OCI-LY1 (cell line): ENCODE data around the gene OSTF1.

Experiments used
- H2AFZ ChIP-seq: fragments of 200-600 bp; sonication (generic), shearing (Covaris generic); 2 replicates; pipeline ENCODE4 v1.6.0; 2014; ENCODE audit warnings: antibody characterized with exemption, mild to moderate bottlenecking, low read length
- H3F3A ChIP-seq: fragments of 200-600 bp; sonication (generic), shearing (Covaris generic); 2 replicates; pipeline ENCODE4 v1.6.0; 2014; ENCODE audit warnings: mild to moderate bottlenecking, antibody characterized with exemption, low read length, moderate library complexity; ENCODE audit not compliant: insufficient read depth
- H3K27ac ChIP-seq: fragments of 200-600 bp; sonication (generic); 2 replicates; pipeline ENCODE4 v1.5.1; 2014; ENCODE audit warnings: low read length, mixed run types, mild to moderate bottlenecking, low read depth; ENCODE audit not compliant: poor library complexity, severe bottlenecking
- H3K27me3 ChIP-seq: fragments of 200-600 bp; sonication (generic); 2 replicates; pipeline ENCODE4 v1.6.0; 2014; ENCODE audit warnings: antibody characterized with exemption, mild to moderate bottlenecking, low read length, moderate library complexity; ENCODE audit not compliant: insufficient read depth
- H3K36me3 ChIP-seq: fragments of 200-600 bp; sonication (generic); 2 replicates; pipeline ENCODE4 v1.6.1; 2014; ENCODE audit warnings: mild to moderate bottlenecking, antibody characterized with exemption, low read length, moderate library complexity, mixed read lengths; ENCODE audit not compliant: insufficient read depth
- H3K4me1 ChIP-seq: fragments of 200-600 bp; sonication (generic); 2 replicates; pipeline ENCODE4 v1.5.1; 2014; ENCODE audit warnings: mild to moderate bottlenecking, low read length, moderate library complexity; ENCODE audit not compliant: insufficient read depth, severe bottlenecking
- H3K4me2 ChIP-seq: fragments of 200-600 bp; sonication (generic), shearing (Covaris generic); 2 replicates; pipeline ENCODE4 v1.6.1; 2014; ENCODE audit warnings: low read length
- H3K4me3 ChIP-seq: fragments of 200-600 bp; sonication (generic); 2 replicates; pipeline ENCODE4 v1.5.1; 2014; ENCODE audit warnings: low read length, low read depth, mild to moderate bottlenecking, mixed read lengths; ENCODE audit not compliant: poor library complexity, severe bottlenecking
- H3K79me2 ChIP-seq: fragments of 200-600 bp; shearing (Covaris generic); 2 replicates; pipeline ENCODE4 v1.6.1; 2016; ENCODE audit warnings: mixed run types, low read length, mixed read lengths; ENCODE audit not compliant: insufficient read depth
- H3K9ac ChIP-seq: fragments of 200-600 bp; sonication (generic), shearing (Covaris generic); 2 replicates; pipeline ENCODE4 v1.6.1; 2014; ENCODE audit warnings: mild to moderate bottlenecking, low read length, mixed read lengths
- H3K9me2 ChIP-seq: fragments of 200-600 bp; sonication (generic), shearing (Covaris generic); 2 replicates; pipeline ENCODE4 v1.6.1; 2014; ENCODE audit warnings: low read depth, mild to moderate bottlenecking, low read length, mixed read lengths
- H3K9me3 ChIP-seq: fragments of 200-600 bp; shearing (Covaris generic); 2 replicates; pipeline ENCODE4 v1.6.1; 2014; ENCODE audit warnings: low read length, mixed read lengths
- H4K20me1 ChIP-seq: fragments of 200-600 bp; sonication (generic), shearing (Covaris generic); 2 replicates; pipeline ENCODE4 v1.6.0; 2016; ENCODE audit warnings: mild to moderate bottlenecking, low read length; ENCODE audit not compliant: insufficient read depth
- CTCF ChIP-seq: fragments of 200-600 bp; sonication (generic), shearing (Covaris generic); IDR thresholded peaks from 2 replicates; pipeline ENCODE4 v1.5.1; 2017; ENCODE audit warnings: mild to moderate bottlenecking, antibody characterized with exemption, low read length, moderate library complexity, mixed read lengths
- EZH2 ChIP-seq: fragments of 200-600 bp; sonication (generic), shearing (Covaris generic); IDR thresholded peaks from 2 replicates; pipeline ENCODE4 v1.8.0; 2017; ENCODE audit warnings: borderline replicate concordance, mixed run types, mild to moderate bottlenecking, antibody characterized with exemption, low read length, moderate library complexity, mixed read lengths

OSTF1 gene

DNA sequence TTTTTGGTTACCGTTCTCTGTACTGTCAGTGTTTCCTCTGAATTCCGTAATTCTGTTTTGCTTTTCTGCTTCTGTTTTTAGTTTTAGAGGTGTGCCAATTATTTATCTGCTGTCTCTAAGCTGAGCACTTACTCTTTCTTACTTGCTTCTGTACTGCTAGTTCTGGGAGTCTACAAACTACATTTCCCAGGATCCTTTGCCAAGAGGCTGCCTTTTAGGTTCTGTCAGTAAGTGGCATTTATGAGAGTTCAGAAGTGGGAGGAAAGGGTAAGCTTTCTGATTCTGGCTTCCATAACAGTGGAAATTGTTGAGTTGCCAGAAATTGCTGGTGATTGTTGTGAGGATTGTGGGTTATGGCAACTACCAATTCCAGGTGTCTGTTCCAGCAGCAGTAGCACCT lies 102.4 kb downstream of the OSTF1 start:
- H3K27ac ChIP-seq: no peak overlapping the region
- no peaks in the 10 kb centered on the region for H3K4me1 ChIP-seq
- H3K79me2 ChIP-seq: no peaks in the 10 kb centered on the region
- no peak overlapping the region for H3K4me2 ChIP-seq
- TF ChIP-seq CTCF: no peak
- no peak for TF ChIP-seq EZH2
- no peak overlapping the region for H3K4me3 ChIP-seq
- no peaks in the 10 kb centered on the region for H3K9me3 ChIP-seq
- H2AFZ ChIP-seq: no peak overlapping the region
- no peaks in the 10 kb centered on the region for H4K20me1 ChIP-seq
- H3K36me3 ChIP-seq: no peaks in the 10 kb centered on the region
- no peaks in the 10 kb centered on the region for H3K27me3 ChIP-seq
- H3F3A ChIP-seq: no peaks in the 10 kb centered on the region
- no peak overlapping the region for H3K9ac ChIP-seq
- no peaks in the 10 kb centered on the region for H3K9me2 ChIP-seq
